Tibial nerve (tissue), 4 donors: ENCODE measurements around the gene NFATC2. TPM values are rescaled to one million over a fixed set of nuclear protein-coding genes. Genes with fewer than 3 reads are reported as not detected.

Experiments
- DNase-seq, 2 donors: peaks; one replicate each; pipeline ENCODE4 v3.0.0-alpha.2; 2019; ENCODE audit warnings: low spot score in 2 of 2
- H3K27ac ChIP-seq, 4 donors: fragments of 200-600 bp; sonication (generic) in 3 of 4; one replicate each; pipeline ENCODE4 v1.5.1; 2017 to 2019; ENCODE audit warnings: mild to moderate bottlenecking in 1 of 4
- H3K27me3 ChIP-seq, 2 donors: fragments of 200-600 bp; sonication (generic) in 1 of 2; one replicate each; pipeline versions ENCODE4 v1.5.1 to v1.6.0; 2017 to 2019
- H3K36me3 ChIP-seq, 3 donors: fragments of 200-600 bp; sonication (generic); one replicate each; pipeline ENCODE4 v1.5.1; 2018 to 2019
- H3K4me1 ChIP-seq, 4 donors: fragments of 200-600 bp; sonication (generic) in 3 of 4; one replicate each; pipeline ENCODE4 v1.5.1; 2017 to 2019
- H3K4me3 ChIP-seq, 4 donors: fragments of 200-600 bp; sonication (generic) in 3 of 4; one replicate each; pipeline ENCODE4 v1.5.1; 2017 to 2019; ENCODE audit warnings: mild to moderate bottlenecking in 1 of 4, moderate library complexity in 1 of 4
- H3K9me3 ChIP-seq, 4 donors: fragments of 200-600 bp; sonication (generic) in 3 of 4; one replicate each; pipeline ENCODE4 v1.5.1; 2017 to 2019
- EP300 ChIP-seq, 2 donors: sonication (generic); formaldehyde crosslinking; IDR thresholded peaks; one replicate each; pipeline ENCODE4 v1.6.1; 2017; ENCODE audit warnings: antibody characterized with exemption in 2 of 2, mild to moderate bottlenecking in 1 of 2
- POLR2A ChIP-seq, 2 donors: fragments of 450-650 bp; IDR thresholded peaks; one replicate each; pipeline ENCODE4 v1.6.1; 2017; ENCODE audit warnings: antibody characterized with exemption in 2 of 2, mild to moderate bottlenecking in 2 of 2, moderate library complexity in 2 of 2
- WGBS, 2 donors: methylation state at CpG; one replicate each; pipeline ENCODE4 v1.1.5; 2018; 5-methylcytosine and 5-hydroxymethylcytosine counted together
- total RNA-seq, 4 donors: library from RNA; depleted of rRNA; stranded (reverse); fragments of >200 nt; gene quantifications; one replicate each; pipeline ENCODE4 v1.1.0, GENCODE V29; 2016
- TF ChIP-seq, protein P1 (sequence below), 5 experiments: fragments of 200-600 bp in 3 of 5; fragments of 450-650 bp in 2 of 5; sonication (generic) in 3 of 5; IDR thresholded peaks; one replicate each; pipeline ENCODE4 v1.5.1; 2016 to 2019; ENCODE audit warnings: antibody characterized with exemption in 5 of 5, mild to moderate bottlenecking in 3 of 5, moderate library complexity in 2 of 5

The NFATC2 gene
- total RNA-seq, 4 donors from 2014 or later: 6.0 to 11.5 (median 7.7) TPM

DNA sequence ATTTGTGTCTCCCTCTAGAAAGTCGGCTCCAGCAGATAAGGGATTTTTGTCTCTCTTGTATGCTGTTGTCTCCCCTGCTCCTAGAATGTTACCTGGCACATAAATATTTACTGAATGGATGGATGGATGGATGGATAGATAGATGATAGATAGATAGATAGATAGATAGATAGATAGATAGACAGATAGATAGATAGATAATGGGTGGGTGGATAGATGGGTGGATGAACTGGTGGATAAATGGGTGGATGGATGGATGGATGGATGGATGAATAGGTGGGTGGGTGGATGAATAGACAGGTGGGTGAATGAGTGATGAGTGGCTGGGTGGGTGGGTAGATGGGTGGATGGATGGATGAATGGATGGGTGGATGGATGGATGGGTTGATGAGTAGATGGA lies 185.0 kb downstream of the NFATC2 start:
- no peak for TF ChIP-seq EP300 (IDR thresholded peaks at IDR 0.05)
- TF ChIP-seq, protein P1, sequence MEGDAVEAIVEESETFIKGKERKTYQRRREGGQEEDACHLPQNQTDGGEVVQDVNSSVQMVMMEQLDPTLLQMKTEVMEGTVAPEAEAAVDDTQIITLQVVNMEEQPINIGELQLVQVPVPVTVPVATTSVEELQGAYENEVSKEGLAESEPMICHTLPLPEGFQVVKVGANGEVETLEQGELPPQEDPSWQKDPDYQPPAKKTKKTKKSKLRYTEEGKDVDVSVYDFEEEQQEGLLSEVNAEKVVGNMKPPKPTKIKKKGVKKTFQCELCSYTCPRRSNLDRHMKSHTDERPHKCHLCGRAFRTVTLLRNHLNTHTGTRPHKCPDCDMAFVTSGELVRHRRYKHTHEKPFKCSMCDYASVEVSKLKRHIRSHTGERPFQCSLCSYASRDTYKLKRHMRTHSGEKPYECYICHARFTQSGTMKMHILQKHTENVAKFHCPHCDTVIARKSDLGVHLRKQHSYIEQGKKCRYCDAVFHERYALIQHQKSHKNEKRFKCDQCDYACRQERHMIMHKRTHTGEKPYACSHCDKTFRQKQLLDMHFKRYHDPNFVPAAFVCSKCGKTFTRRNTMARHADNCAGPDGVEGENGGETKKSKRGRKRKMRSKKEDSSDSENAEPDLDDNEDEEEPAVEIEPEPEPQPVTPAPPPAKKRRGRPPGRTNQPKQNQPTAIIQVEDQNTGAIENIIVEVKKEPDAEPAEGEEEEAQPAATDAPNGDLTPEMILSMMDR (IDR thresholded peaks at IDR 0.05): no peak
- no peak for TF ChIP-seq POLR2A (IDR thresholded peaks at IDR 0.05)
- 88 to 97% methylated on average over 1 of the region's 1 CpG for WGBS, 2 donors
- no peak overlapping the region for H3K4me3 ChIP-seq
- no peaks in the 10 kb centered on the region for H3K36me3 ChIP-seq
- H3K27me3 ChIP-seq: no peaks in the 10 kb centered on the region
- H3K27ac ChIP-seq: no peak overlapping the region
- H3K4me1 ChIP-seq: peaks cover 0 to 17% (median 0%) of the 10 kb centered on the region in 4 donors
- DNase-seq: no peak
- H3K9me3 ChIP-seq: peaks cover 0 to 2% (median 0%) of the 10 kb centered on the region in 4 donors

DNA sequence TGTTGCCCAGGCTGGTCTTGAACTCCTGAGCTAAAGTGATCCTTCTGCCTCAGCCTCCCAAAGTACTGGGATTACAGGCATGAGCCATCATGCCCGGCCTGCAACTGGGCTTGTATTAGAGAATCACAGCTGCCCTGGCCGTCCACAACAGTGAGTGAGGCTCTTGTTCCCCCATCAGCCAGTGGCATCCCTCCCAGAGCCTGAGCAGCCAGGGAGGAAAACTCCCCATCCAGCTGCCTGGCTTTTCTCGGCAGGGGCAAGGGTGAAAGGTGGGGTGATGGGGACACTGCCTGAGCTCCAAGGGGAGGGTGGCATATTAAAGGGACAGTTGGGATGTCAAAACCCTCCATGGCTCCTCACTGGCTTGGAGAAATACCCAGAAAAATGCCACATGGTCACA lies 185.6 kb downstream of the NFATC2 start:
- WGBS, 2 donors: 52 to 60% methylated on average over 3 of the region's 3 CpGs

DNA sequence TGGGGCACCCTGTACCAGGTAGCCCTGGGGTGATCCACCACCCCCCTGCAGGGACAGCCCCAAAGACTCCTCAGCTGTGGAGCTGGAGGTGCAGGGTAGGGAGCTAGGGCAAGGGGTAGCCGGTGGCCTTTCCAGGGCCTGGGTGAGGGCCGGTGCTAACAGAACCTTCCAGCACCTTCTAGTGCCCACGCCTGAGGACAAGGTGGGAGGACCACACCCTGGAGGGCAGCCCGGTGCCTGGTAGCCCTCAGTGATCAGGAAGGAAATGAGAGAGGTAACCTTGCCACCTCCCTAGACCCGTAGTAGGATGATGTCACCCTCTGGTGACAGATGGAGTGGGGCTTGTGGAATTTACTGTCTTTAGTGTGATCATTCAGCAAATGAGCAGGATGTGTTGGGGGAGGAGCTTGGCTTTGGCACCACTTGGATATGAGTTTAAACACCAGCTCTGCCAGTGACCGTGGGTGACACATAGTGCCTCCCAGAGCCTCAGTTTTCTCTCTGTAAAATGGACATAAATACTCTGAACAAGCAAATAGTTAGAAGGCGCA lies 187.7 kb downstream of the NFATC2 start:
- Histone ChIP-seq H3K4me1 (peaks cover 0 to 17% (median 0%) of the 10 kb centered on the region in 4 donors), H3K36me3 (no peaks in the 10 kb centered on the region), H3K9me3 (no peaks in the 10 kb centered on the region), H3K27ac (peak overlapping the region in 2 of 4 donors; percentile 8 to 38), H3K27me3 (no peaks in the 10 kb centered on the region), H3K4me3 (no peak overlapping the region)
- 69 to 71% methylated on average over 7 of the region's 7 CpGs for WGBS, 2 donors
- TF ChIP-seq EP300 (IDR thresholded peaks at IDR 0.05) (no peak), POLR2A (IDR thresholded peaks at IDR 0.05) (no peak)
- TF ChIP-seq, protein P1 (IDR thresholded peaks at IDR 0.05): no peak
- DNase-seq: no peak

More for the DNA sequence above, 185.6 kb downstream of the NFATC2 start:
- TF ChIP-seq, protein P1 (IDR thresholded peaks at IDR 0.05): no peak
- TF ChIP-seq EP300 (IDR thresholded peaks at IDR 0.05) (no peak), POLR2A (IDR thresholded peaks at IDR 0.05) (no peak)
- H3K4me1 ChIP-seq: peaks cover 0 to 17% (median 0%) of the 10 kb centered on the region in 4 donors
- H3K4me3 ChIP-seq: no peak overlapping the region
- no peaks in the 10 kb centered on the region for H3K36me3 ChIP-seq
- DNase-seq: no peak
- no peaks in the 10 kb centered on the region for H3K27me3 ChIP-seq
- no peaks in the 10 kb centered on the region for H3K9me3 ChIP-seq
- no peak overlapping the region for H3K27ac ChIP-seq

DNA sequence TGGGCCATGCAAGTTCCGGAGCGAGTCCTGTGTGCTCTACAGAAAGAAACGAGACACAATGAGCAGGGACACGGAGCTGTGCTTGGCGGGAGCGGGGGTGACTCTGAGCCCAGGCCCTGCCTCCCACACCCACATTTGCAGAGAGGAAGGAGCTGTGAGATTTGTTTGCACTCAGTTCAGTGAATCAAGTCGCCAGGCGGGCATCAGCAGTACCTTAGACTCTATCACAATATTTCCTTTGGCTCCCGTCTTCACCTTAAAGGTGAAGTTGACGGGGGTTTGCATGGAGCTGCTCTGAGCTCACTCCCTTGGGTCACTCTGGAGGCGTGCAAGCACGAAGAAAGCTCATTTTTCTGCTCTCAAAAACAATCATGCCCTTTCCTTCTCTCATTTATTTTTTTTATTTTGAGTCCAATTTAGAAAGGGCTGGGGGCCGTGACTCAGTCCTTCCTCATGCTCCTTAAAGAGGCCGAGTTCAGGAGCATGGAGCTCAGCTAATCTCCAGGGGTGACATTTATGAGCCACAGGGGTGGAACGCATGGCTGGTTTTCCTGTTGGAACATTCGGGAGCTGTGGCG lies 188.2 kb downstream of the NFATC2 start:
- DNase-seq: no peak
- Histone ChIP-seq H3K27ac (peak overlapping the region in 2 of 4 donors; percentile 8 to 38), H3K4me3 (no peak overlapping the region), H3K27me3 (no peaks in the 10 kb centered on the region), H3K4me1 (peaks cover 0 to 17% (median 0%) of the 10 kb centered on the region in 4 donors), H3K36me3 (no peaks in the 10 kb centered on the region), H3K9me3 (no peaks in the 10 kb centered on the region)
- TF ChIP-seq, protein P1 (IDR thresholded peaks at IDR 0.05): no peak
- TF ChIP-seq EP300 (IDR thresholded peaks at IDR 0.05): no peak
- TF ChIP-seq POLR2A (IDR thresholded peaks at IDR 0.05): no peak
- 35 to 37% methylated on average over 17 of the region's 17 CpGs for WGBS, 2 donors

DNA sequence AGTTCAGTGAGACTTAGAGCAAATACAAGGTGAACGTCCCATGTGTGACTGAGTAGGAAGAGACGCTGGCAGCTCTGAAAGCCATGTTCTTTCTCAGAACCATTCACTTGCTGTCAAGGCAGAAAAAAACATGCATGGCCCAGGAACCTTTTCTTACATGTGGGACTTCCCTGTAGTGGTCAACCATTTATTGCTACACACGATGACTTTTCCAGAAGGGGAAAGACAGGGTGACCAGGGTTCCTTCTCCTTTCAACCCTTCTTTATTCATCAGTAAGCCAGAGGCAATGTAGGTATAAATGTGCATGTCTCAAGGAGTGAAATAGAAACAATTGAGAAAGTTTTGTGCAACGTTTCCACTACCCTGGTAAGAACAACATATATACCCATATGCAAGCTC lies 189.0 kb downstream of the NFATC2 start:
- Histone ChIP-seq H3K27ac (no peak overlapping the region), H3K9me3 (no peaks in the 10 kb centered on the region), H3K4me3 (no peak overlapping the region), H3K27me3 (no peaks in the 10 kb centered on the region), H3K36me3 (no peaks in the 10 kb centered on the region), H3K4me1 (peaks cover 0 to 17% (median 0%) of the 10 kb centered on the region in 4 donors)
- TF ChIP-seq POLR2A (IDR thresholded peaks at IDR 0.05) (no peak), EP300 (IDR thresholded peaks at IDR 0.05) (no peak)
- no peak for DNase-seq
- 73 to 80% methylated on average over 4 of the region's 4 CpGs for WGBS, 2 donors
